ENCODE results near the gene GTPBP3.

DNA sequence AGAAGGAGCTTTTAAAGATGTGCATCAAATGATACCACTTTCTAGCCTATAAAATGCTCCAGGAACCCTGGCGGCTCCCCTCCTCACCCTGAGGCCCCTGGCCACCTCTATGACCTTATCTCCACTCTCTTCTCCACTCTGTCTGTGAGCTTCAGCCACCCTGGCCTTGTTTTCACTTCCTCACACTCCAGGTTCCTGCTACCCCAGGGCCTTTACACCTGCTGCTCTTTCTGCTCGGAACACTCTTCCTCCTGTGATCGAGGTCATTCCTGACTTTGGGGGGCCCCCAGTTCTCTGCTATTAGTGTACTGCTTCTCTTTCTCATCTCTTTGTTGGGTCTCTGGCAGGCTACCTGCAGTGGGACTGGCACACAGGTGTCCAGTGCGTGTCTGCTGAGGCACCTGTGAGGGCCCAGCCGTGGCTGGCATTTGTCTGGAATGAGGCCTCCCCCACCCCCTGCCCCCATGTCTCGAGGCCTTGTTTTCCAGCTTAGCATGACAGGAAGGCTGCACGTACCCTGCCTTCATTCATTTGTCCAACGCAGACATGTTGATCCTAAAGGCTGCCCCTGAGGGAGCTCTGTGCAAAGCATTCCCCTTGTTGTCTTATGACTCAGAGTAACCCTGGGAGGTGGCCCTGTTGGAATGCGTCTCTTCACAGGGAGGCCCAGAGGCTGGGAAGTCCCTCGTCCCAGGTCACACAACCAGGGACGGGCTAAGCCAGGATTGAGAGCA lies 25.7 kb upstream of the GTPBP3 start:
- no peak for TF ChIP-seq CTCF (IDR thresholded peaks at IDR 0.05)
- TF ChIP-seq POLR2AphosphoS5 (IDR thresholded peaks at IDR 0.05) = no peak
- no peak for TF ChIP-seq POLR2A (IDR thresholded peaks at IDR 0.05)
- TF ChIP-seq EP300 (IDR thresholded peaks at IDR 0.05) = no peak
